Retina (tissue), 1 donor: ENCODE measurements around the gene CTAG1A.
"Not testable (repeated sequence)": the region's sequence is repeated elsewhere in the genome, so short reads cannot be mapped to it uniquely, and the experiment has no call there.

Source experiments
- DNase-seq: peaks from one replicate; pipeline ENCODE4 v3.0.0-alpha.2; 2016

Gene CTAG1A

GRCh38 chrX:154575076-154575475, 9.9 kb upstream of the CTAG1A start:
- DNase-seq: not testable (repeated sequence)

- not testable (repeated sequence) for DNase-seq
Observed at GRCh38 chrX:154582994-154583393, 1.9 kb upstream of the CTAG1A start.

DNA sequence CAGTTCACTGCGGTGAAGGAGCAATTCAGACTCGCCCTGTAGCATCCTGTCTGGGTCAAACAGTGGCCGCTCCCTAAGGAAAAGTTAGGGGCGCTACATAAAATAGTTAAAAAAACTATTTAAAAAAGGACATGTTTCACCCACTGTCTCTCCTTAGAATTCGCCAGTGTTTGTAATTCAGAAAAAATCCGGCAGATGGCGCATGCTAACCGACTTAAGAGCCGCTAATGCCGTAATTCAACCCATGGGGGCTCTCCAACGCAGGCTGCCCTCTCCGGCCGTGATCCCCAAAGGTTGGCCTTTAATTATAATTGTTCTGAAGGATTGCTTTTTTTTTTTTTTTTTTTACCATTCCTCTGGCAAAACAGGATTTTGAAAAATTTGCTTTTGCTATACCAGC, 5.5 kb downstream of the CTAG1A start:
- DNase-seq: not testable (repeated sequence)

DNA sequence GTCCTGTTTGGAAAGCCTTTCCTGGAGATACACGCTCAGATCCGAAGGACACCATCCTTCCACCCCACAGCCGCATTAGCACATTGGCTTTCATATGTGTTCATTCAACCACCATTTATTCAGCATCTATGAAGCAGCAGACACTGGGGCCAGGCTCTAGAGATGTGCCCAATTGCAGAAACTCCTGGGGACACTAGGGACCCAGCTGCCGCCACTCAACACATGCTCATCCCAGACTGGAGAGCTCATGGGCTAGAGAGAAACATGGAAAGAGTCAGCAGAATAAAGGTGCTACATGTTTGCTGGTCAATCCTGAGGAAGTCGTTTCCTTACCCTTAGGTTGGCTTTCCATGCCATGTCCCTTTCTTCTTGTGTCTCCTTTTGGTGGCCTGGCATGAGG, 7.6 kb downstream of the CTAG1A start:
- no peak for DNase-seq

DNA sequence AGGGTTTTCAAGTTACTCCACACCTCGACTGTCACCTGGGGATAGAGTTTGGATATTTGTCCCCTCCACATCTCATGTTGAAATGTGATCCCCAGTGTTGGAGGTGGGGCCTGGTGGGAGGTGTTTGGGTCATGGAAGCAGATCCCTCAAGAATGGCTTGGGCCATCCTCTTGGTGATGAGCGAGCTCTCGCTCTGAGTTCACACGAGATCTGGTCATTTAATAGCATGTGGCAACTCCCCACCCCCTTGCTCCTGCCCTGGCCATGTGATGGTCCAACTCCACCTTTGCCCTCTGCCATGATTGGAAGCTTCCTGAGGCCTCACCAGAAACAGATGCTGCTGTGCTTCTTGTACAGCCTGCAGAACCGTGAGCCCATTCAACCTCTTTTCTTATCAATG, 8.3 kb downstream of the CTAG1A start:
- no peak for DNase-seq

DNA sequence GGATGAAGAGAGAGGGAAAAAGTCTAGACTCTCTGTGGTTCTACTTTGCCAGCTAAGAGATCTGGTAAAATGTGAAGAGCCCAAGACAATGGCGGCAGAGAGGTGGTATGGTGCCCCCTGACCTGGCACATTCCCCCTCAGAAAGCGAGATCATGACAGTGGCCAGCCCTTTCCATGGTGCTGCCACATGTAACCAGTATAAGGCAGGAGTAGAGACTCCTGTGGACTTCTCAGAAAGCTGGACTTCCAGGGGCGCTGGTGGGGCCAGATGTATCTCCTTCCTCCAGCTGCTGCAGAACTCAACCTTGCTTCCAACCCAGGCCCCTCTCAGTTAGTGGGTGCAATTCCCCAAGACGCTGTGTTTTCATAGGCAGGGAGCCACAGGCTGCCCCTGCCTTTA, 9.6 kb downstream of the CTAG1A start:
- no peak for DNase-seq

DNA sequence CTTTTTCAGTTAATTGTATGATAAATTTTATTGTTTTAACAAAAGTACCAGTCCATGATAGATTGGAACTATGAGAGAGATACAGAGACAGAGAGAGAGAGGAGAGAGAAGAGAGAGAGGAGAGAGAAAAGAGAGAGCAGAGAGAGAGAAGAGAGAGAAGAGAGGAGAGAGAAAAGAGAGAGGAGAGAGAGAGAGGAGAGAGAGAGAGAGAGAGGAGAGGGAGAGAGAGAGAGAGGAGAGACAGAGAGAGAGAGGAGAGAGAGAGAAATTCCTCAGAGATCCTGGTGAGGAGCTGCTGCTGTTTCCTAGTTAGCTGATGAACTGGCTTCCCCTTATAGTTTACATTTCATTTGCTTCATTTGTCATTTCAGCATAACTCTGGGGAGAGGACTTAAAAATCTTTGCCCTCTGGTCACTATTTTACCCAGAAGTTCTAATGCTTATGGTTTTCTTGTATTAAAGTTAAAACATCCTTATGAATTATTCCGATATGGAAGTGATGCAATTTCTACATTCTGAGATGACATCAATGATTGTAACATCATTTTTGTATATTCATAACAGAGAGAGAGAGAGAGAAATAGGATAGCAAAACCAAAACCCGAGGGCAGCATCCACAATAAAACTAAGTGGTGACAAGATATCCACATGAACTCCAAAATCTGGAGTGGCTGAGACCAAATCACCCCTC, 10.8 kb downstream of the CTAG1A start:
- no peak for DNase-seq

- DNase-seq: no peak
Observed at GRCh38 chrX:154596290-154596929, 11.5 kb downstream of the CTAG1A start.

- no peak for DNase-seq
Observed at GRCh38 chrX:154597221-154597620, 12.3 kb downstream of the CTAG1A start.

DNA sequence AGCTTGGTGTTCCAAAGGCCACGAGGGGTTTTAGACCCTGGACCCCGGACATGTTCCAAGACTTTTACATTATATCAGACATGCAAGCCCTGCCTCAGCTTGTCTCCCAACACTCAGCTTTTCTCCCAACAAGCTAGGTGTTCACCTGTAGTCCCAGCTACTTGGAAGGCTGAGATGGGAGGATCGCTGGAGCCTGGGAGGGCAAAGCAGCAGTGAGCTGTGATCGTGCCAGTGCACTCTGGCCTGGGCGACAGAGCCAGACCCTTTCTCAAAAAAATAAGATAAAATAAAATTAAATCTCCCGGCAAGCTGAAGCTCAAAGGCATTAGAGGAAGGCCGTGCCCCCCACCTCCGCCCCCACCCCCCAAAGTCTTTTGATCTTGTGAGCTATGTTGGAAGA, 13.7 kb downstream of the CTAG1A start:
- no peak for DNase-seq

GRCh38 chrX:154599531-154599930, 14.6 kb downstream of the CTAG1A start:
- no peak for DNase-seq

- no peak for DNase-seq
Observed at GRCh38 chrX:154600759-154601374, 15.9 kb downstream of the CTAG1A start.

- no peak for DNase-seq
Observed at GRCh38 chrX:154602226-154602625, 17.3 kb downstream of the CTAG1A start.

DNA sequence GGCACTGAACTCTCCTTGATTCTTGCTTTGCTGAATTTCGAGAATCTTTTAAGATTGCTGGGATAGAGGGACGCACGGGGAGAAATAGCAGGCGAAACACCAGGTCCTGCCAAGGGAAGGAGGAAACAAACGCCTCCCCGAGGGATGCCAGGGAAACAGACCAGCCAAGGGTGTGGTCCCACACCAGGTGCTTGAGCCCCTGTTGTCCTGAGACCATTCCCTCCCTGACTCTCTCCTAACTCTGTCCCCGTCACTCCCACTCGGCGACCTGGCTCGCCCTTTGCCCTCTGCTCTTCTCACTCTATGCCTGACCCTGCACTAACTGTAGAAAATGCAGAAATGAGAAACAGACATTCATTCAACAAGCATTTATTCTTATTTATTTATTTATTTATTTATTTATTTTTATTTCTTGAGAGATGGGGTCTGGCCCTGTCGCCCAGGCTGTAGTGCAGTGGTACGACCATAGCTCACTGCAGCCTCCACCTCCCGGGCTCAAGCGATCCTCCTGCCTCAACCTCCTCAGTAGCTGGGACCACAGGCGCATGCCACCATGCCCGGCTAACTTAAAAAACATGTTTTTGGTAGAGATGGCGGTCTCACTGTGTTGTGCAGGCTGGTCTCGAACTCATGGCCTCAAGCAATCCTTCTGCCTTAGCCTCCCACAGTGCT, 18.0 kb downstream of the CTAG1A start:
- DNase-seq: no peak

DNA sequence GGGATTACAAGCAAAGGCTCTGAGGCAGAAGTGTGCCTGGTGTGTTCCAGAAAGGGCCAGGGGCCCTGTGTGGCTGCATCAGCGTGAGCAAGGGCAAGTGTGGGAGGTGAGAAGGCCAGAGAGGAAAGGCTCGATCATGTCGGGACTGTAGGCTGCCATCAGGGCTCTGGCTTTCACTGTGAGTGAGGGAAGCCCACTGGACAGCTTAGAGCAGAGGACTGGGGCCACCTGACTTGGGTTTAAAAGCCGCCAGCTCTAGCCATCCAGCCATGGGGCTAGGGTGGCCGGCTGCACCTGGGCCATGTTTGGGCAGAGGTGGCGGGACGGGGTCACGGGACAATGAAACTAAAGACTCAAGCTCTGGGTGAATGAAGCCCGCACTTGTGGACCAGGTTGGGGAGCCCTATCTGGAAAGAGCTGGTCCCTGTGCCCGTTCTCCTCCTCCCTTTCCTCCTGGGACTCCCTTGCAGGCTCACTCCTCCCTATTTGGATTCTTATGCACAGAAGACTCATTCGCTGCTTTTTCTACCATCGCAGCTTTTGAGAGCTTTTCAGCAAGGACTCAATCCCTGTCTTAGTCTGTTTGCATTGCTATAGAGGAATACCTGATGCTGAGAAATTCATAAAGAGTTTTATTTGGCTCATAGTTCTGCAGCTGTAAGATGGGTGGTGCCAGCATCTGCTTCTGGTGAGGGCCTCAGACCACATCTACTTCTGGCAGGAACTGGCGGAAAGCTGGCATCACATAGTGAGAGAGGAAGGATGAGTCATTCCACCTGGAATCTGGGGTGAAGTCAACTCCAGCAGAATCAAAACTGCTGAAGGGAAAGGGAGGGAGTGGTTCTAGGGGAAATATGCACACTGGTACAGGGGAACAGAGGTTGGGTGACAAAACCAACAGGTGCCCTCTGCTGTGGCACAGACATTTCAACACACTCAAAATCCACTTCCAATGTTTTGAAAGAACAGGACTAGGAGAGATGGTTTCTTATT, 18.8 kb downstream of the CTAG1A start:
- no peak for DNase-seq

DNA sequence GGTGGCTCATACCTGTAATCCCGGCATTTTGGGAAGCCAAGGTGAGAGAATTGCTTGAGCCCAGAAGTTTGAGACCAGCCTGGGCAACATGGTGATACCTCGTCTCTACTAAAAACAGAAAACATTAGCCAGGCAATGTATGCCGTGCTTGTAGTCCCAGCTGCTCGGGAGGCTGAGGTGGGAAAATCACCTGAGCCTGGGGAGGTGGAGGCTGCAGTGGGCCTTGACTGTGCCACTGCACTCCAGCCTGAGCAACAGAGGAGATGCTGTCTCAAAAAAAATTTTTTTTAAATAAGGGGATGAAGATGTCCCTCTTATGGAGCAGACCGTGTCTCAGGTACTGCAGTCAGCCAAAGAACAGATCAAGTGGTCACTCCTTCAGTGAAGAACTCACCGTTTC, 20.6 kb downstream of the CTAG1A start:
- DNase-seq: no peak

DNA sequence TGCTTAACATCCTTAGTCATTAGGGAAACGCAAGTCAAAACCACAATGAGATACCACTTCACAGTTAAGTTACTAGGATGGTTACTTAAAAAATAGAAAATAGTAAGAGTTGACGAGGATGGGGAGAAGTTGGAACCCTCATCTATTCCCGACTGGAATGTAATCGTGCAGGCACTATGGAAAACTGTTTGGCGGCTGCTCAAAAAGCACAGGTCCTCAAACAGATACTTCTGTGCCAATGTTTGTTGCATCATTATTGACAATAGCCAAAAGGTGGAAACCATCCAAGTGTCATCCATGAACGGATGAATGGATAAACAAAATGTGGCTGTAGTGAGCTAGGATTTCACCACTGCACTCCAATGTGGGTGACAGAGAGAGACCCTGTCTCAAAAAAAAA, 22.4 kb downstream of the CTAG1A start:
- DNase-seq: no peak

- DNase-seq: not testable (repeated sequence)
Observed at GRCh38 chrX:154607976-154608375, 23.0 kb downstream of the CTAG1A start.

DNA sequence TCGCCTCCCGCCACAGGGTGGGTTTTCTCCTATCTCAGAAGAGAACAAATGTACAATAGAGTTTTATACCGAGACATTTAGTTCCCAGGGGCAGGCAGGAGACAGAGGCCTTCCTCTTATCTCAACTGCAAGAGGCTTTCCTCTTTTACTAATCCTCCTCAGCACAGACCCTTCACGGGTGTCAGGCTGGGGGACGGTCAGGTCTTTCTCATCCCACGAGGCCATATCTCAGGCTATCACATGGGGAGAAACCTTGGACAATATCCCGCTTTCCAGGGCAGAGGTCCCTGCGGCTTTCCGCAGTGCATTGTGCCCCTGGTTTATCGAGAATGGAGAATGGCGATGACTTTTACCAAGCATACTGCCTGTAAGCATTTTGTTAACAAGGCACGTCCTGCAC, 23.9 kb downstream of the CTAG1A start:
- DNase-seq: not testable (repeated sequence)

DNA sequence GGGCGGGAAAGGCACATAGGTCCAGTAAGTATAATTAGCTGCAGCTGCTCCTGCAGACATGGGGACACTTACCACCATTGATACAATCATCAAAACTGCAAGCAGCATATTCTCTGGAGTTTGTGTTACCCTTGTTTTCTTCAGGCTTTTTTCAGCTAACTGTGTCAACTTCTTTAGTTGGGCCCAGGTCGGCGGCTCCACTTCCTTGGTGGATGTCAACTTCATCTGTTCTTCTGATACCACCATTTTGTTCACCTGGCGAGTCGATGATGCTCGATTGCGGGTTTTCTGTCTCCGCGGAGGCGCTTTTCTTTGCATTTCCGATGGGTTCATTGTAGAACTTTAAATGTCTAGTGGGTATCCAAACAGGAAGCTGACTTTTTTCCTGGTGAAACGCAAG, 26.2 kb downstream of the CTAG1A start:
- not testable (repeated sequence) for DNase-seq

- DNase-seq: not testable (repeated sequence)
Observed at GRCh38 chrX:154613586-154613985, 28.7 kb downstream of the CTAG1A start.

DNA sequence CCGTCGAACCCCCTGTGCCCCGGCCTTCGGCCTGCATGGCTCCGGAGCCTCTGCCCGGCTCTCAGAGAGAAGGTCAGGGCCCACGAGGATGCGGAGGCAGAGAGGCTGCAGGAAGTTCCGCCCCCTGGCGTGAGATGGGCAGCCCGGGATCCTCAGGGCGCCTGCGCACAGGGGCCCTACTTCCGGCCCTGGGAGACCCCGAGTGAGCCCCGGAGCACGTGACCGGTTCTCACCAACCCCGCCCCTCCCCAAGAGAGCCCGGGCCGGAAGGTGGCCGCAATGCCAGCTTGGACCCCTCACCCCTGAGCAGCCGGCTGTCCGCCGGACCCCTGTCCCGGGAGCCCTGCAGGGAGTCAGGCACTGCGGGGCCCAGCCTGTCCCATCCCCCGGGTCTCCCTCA, 34.2 kb downstream of the CTAG1A start, which contains the start of gene CTAG1B:
Gene CTAG1B (minus strand): TSS at position 101 of the 400 bp plus-strand sequence. CDS start 64 bp downstream, at position 37.
- not testable (repeated sequence) for DNase-seq
